SJSA1 (cell line): ENCODE measurements around the gene DSE. TPM values are rescaled to one million over a fixed set of nuclear protein-coding genes. Genes with fewer than 3 reads are reported as not detected.

Experiments
- DNase-seq, 2 experiments: peaks; one replicate each; pipeline ENCODE4 v3.0.0-alpha.2; 2015 to 2020; ENCODE audit warnings: low spot score in 2 of 2, low read depth in 1 of 2
- H3K27ac ChIP-seq: fragments of 250-450 bp; sonication (Bioruptor Pico); 2 replicates; pipeline ENCODE4 v1.5.1; 2020; ENCODE audit warnings: mild to moderate bottlenecking, moderate library complexity
- H3K27me3 ChIP-seq: fragments of 250-450 bp; sonication (Bioruptor Pico); replicated peaks from 2 replicates; pipeline ENCODE4 v1.5.1; 2020; ENCODE audit warnings: mild to moderate bottlenecking, moderate library complexity
- H3K36me3 ChIP-seq: fragments of 250-450 bp; sonication (Bioruptor Pico); 2 replicates; pipeline ENCODE4 v1.5.1; 2020; ENCODE audit warnings: mild to moderate bottlenecking
- H3K4me1 ChIP-seq: fragments of 250-450 bp; sonication (Bioruptor Pico); replicated peaks from 2 replicates; pipeline ENCODE4 v1.6.1; 2021; ENCODE audit warnings: mild to moderate bottlenecking
- H3K4me3 ChIP-seq: fragments of 250-450 bp; sonication (Bioruptor Pico); 2 replicates; pipeline ENCODE4 v1.5.1; 2020; ENCODE audit warnings: mild to moderate bottlenecking
- H3K9me3 ChIP-seq: fragments of 250-450 bp; sonication (Bioruptor Pico); replicated peaks from 2 replicates; pipeline ENCODE4 v1.5.1; 2020; ENCODE audit warnings: mild to moderate bottlenecking
- total RNA-seq: library from RNA; depleted of rRNA; stranded (reverse); fragments of >200 nt; shearing (Covaris generic); gene quantifications from 2 replicates; pipeline ENCODE4 v1.2.3, GENCODE V29; 2014

DSE gene
- total RNA-seq, 1 experiment from 2014 or later: 35.1 TPM

DNA sequence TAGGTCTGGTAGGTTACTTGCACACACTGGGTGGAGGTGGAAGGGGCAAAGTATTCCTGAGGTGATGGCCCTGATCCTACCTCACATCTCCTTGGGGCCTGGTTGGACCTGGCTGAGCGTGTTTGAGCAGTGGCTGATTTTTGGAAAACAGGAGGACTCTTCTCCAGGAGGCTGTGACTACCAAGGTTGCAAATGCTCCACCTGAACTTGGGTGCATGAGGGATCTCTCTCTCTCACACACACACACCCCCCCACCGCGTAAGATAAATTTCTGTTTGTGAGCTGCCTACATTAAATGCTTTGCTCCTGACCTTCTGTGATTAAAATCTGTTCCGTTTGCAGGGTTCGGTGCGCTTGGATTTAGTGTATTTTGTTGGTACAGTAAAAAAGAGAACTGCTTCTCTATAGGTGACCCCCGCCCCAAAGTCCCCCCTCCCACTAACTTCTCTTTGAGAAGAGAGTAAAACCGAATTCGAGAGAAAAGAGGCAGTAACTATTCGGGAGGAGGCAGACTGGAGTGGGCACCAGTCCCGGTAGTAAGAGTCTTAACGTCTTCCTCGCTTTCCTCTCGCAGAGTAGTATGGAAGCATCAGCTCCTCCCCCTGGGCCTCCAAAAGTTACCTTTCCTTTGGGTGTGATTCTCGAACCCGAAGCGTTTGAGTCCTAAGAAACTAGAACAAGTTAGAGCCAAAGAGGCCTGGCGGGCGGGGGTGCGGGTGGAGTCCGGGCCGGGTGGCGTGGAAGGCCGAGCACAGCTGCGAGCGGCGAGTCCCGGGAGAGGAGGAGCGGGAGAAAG is 585 bp upstream of the DSE start:
- DNase-seq: peak in 1 of 2 experiments; percentile 50

DNA sequence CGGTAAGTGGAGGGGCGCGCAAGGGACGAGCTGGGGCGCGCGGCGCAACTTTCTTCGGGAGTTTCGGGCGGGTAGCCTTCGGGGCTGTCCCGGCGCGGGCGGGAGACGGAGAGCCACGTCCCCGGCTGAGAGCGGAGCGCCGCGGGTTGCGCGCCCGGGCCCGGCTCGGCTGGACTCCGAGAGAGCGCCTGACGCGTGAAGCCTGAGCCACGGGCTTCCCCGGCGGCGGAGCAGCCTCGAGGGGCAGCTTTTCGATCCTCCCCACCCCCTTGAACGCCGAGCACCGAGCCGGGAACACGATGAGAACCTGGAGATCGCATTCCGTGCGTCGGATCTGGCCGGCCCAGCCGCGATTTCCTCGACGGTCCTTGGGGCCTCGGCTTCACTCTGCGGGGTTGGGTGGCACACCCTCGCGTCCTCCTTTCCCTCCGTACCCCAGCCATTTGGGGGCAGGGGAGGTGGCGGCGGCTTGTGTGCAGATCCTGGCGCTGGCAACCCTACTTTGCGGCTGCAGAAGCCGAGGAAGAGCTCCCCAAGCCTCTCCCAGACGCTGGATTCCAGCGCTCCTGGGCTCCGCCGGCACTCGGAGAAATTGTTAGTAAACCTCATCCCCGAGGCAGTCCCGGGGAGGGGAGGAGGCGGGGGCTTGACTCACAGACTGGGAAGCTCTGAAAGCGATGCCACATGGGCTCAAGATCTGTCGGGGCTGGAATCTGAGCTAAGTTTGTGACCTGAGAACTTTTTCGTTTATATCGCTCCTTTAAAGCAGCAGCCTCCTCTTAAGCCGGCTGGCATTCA is 572 bp downstream of the DSE start:
- peak overlapping the region; percentile 83 for H3K4me3 ChIP-seq
- peaks cover 13% of the 10 kb centered on the region; the same call in 1 of the 2 replicates for H3K4me1 ChIP-seq
- H3K36me3 ChIP-seq: peaks cover 10% of the 10 kb centered on the region
- H3K27ac ChIP-seq: peak overlapping the region; percentile 63
- H3K9me3 ChIP-seq: no peaks in the 10 kb centered on the region
- DNase-seq: peak; percentile 87 to 91
- H3K27me3 ChIP-seq: no peaks in the 10 kb centered on the region

More for the DNA sequence above, 585 bp upstream of the DSE start:
- Histone ChIP-seq H3K27me3 (no peaks in the 10 kb centered on the region), H3K9me3 (no peaks in the 10 kb centered on the region), H3K4me3 (peak overlapping the region; percentile 83), H3K36me3 (peaks cover 10% of the 10 kb centered on the region), H3K27ac (peak overlapping the region; percentile 63), H3K4me1 (peaks cover 13% of the 10 kb centered on the region; the same call in 1 of the 2 replicates)

DNA sequence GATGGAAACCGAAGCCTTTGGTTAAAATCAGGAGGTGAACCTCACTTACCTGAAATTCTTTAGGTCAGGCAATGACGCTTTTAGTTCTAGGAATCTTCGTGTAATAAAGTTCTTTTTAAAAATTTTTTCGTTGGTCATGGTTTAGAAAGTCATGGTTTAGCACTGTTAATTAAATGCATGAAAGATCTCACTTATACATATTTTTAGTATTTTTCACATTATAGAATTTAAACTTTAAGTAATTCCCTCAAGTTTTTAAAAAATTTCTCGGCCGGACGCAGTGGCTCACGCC is 1.1 kb downstream of the DSE start:
- DNase-seq: no peak
- Histone ChIP-seq H3K4me1 (peaks cover 13% of the 10 kb centered on the region; the same call in 1 of the 2 replicates), H3K9me3 (no peaks in the 10 kb centered on the region), H3K4me3 (peak overlapping the region; percentile 83), H3K27me3 (no peaks in the 10 kb centered on the region), H3K36me3 (peaks cover 10% of the 10 kb centered on the region), H3K27ac (peak overlapping the region; percentile 63)

DNA sequence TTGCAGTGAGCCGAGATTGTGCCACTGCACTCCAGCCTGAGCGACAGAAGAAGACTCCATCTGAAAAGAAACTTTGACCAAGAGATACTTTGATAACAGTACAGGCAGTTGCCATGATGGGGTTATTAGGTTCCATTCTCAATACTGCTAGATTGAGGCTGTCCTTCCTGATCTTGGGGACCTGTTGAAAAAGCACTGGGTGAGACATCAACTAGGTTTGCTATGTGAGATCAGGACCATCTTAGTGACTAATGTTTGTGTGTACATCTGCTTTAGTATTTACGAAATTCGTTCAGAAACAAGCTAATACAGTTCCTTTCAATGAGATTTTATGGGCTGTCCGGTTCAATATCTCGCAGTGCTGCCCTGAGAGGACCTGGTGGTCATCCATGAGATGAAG is 2.6 kb downstream of the DSE start:
- Histone ChIP-seq H3K9me3 (no peaks in the 10 kb centered on the region), H3K36me3 (peaks cover 10% of the 10 kb centered on the region), H3K27me3 (no peaks in the 10 kb centered on the region), H3K27ac (no peak overlapping the region), H3K4me1 (peaks cover 13% of the 10 kb centered on the region; the same call in 1 of the 2 replicates), H3K4me3 (no peak overlapping the region)
- DNase-seq: no peak

DNA sequence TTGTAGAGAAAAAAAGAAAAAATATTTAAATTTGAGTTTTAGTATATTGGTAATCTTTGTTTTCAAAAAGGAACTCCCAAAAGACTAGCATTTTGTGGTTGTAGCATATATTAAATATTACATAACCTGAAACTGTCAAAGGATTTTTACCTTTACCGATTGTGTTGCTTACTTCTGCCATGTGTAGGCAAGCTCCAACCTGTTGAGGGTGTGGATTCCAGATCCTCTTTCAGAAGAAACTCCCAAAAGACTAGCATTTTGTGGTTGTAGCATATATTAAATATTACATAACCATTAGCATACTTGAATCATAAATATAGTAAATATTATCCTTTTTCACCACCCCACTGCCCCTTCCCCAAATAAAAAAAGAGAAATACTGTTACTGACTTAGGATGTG is 3.2 kb downstream of the DSE start:
- Histone ChIP-seq H3K4me3 (no peak overlapping the region), H3K36me3 (peaks cover 10% of the 10 kb centered on the region), H3K9me3 (no peaks in the 10 kb centered on the region), H3K4me1 (peaks cover 13% of the 10 kb centered on the region; the same call in 1 of the 2 replicates), H3K27me3 (no peaks in the 10 kb centered on the region), H3K27ac (no peak overlapping the region)
- DNase-seq: no peak

DNA sequence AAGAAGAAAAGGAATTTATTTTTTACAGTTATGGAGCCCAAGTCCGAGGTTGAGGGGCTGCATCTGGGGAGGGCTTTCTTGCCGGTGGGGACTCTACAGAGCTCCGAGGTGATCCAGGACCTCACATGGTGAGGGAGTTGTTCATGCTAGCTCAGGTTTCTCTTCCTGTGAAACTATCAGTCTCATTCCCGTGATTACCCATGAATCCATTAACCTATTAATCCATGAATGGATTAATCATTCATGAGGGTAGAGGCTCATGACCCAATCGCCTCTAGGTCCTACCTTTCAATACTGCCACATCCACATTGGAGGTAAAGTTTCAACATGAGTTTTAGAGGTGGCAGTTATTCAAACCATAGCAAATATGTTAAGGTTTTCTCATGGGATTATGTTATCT is 3.8 kb downstream of the DSE start:
- Histone ChIP-seq H3K27me3 (no peaks in the 10 kb centered on the region), H3K4me3 (no peak overlapping the region), H3K36me3 (peaks cover 10% of the 10 kb centered on the region), H3K4me1 (peaks cover 11% of the 10 kb centered on the region; the same call in 1 of the 2 replicates), H3K9me3 (no peaks in the 10 kb centered on the region), H3K27ac (no peak overlapping the region)
- DNase-seq: no peak

DNA sequence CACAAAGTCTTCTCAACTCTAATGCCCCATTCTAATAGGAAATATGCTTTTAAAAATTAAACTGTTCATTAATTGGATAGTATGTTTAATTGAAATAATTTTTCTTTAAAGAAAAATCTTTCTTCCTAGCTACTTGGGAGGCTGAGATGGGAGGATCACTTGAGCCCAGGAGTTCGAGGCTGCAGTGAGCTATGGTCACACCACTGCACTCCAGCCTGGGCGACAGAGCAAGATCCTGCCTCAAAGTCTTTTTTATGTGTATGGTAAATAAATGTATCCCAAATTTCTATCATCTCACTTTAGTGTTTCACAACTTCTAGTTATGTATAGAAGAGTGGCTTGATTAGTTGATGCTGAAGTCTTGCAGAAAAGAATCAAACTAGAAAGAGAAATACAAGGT is 4.5 kb downstream of the DSE start:
- DNase-seq: no peak
- Histone ChIP-seq H3K27ac (no peak overlapping the region), H3K4me1 (peaks cover 6% of the 10 kb centered on the region; the same call in 1 of the 2 replicates)

DNA sequence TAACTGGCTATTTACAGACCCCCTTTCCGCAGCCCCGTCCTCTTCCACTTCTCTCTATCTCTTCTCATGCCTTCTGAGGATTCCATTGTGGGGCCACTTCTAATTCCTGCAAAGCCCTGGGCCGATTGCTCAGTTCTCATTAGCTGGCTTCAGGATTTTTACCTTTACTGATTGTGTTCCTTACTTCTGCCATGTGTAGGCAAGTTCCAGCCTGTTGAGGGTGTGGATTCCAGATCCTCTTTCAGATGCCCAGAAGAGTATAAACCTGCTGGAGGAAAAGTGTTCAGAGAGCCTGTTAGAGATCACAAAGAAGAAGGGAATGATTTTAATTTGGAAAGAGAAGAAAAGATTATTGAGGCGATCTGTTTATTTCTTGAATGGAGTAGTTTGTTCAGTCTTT is 5.4 kb downstream of the DSE start:
- no peak for DNase-seq
- Histone ChIP-seq H3K36me3 (peaks cover 6% of the 10 kb centered on the region), H3K27me3 (no peaks in the 10 kb centered on the region), H3K9me3 (no peaks in the 10 kb centered on the region), H3K4me1 (peaks cover 6% of the 10 kb centered on the region; the same call in 1 of the 2 replicates), H3K4me3 (no peak overlapping the region), H3K27ac (no peak overlapping the region)

More for the DNA sequence above, 4.5 kb downstream of the DSE start:
- H3K9me3 ChIP-seq: no peaks in the 10 kb centered on the region
- peaks cover 10% of the 10 kb centered on the region for H3K36me3 ChIP-seq
- no peak overlapping the region for H3K4me3 ChIP-seq
- H3K27me3 ChIP-seq: no peaks in the 10 kb centered on the region

DNA sequence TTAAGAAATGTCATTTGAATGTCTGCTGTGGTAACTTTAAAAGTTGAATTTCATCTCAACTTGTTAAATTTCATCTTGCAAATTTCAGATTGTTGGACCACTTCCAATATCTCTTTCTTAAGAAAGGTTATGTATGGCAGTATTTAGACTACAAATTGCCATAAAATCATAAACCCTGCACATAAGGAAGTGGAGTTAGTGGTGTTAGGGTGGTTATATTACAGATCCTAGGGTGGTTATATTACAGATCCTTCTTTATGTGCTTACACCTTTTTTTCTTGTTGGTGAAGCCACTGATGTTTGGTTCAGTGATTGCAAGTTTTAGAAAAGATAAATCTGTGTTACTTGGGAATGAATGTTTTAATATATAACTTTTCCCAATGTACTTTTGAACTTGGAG is 9.0 kb downstream of the DSE start:
- Histone ChIP-seq H3K4me3 (no peak overlapping the region), H3K36me3 (no peaks in the 10 kb centered on the region), H3K27ac (no peak overlapping the region), H3K27me3 (no peaks in the 10 kb centered on the region), H3K9me3 (no peaks in the 10 kb centered on the region), H3K4me1 (no peaks in the 10 kb centered on the region)
- DNase-seq: no peak

DNA sequence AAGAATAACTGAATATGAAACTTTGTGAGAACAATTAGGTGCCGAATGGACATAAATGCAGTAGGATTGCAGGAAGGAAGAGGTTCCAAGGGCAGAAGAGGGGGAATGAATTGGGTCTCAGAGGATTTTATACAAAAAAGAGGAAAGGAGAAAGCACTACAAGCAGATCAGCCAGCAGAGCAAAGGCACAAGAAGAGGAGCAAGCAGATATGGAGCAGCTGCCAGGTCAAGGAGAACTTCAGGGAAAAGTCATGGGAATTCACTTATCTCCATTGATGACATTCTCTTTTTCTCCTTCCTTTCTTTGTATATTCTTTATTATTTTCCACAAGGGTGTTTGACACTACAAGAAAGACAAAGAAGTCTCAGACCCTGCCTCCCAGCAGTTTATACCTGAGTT is 9.6 kb downstream of the DSE start:
- no peaks in the 10 kb centered on the region for H3K36me3 ChIP-seq
- no peaks in the 10 kb centered on the region for H3K9me3 ChIP-seq
- peaks cover 5% of the 10 kb centered on the region for H3K4me1 ChIP-seq
- no peak for DNase-seq
- no peak overlapping the region for H3K27ac ChIP-seq
- H3K27me3 ChIP-seq: no peaks in the 10 kb centered on the region
- no peak overlapping the region for H3K4me3 ChIP-seq

DNA sequence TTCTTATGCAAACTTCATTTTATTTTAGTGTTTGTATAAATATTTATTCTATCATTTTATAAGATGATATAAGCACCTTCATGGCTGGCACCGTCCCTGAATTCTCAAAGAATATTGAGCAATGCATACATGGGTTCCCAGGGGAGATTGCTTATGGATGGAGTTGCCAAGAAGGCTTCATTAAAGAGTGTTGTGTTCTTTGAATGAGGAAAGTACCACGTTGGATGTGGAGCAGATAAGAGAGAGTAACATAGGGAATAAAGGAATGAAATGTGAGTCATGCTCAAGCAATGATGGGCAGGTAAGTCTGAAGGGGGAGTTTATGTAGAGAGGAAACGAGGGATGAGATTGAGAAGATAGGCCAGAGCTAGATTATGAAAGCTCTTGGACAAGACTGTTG is 10.3 kb downstream of the DSE start:
- H3K4me3 ChIP-seq: no peak overlapping the region
- no peak for DNase-seq

DNA sequence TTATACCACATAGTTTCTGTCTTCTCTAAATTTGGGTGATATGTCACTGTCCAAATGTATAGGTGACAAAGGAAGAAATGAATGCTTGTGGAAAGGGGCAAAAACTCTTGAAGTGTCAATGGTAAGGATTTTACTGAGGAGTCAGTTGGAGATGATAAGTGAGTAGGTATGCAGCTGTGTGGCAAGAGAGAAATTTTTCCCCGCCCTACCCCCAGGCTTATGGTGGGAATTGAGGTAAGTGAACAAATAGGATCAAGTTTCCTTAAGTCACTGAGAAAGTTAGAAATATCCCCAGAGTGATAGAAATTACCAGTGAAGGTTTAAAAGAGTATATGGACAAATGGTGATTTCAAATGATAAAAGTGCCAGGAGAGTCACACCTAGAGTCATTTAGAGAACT is 11.8 kb downstream of the DSE start:
- no peaks in the 10 kb centered on the region for H3K36me3 ChIP-seq
- no peaks in the 10 kb centered on the region for H3K9me3 ChIP-seq
- H3K4me3 ChIP-seq: no peak overlapping the region
- H3K27me3 ChIP-seq: no peaks in the 10 kb centered on the region
- peaks cover 27% of the 10 kb centered on the region for H3K4me1 ChIP-seq
- DNase-seq: no peak
- H3K27ac ChIP-seq: no peak overlapping the region

More for the DNA sequence above, 10.3 kb downstream of the DSE start:
- H3K27me3 ChIP-seq: no peaks in the 10 kb centered on the region
- no peaks in the 10 kb centered on the region for H3K36me3 ChIP-seq
- H3K4me1 ChIP-seq: peaks cover 11% of the 10 kb centered on the region
- no peaks in the 10 kb centered on the region for H3K9me3 ChIP-seq
- H3K27ac ChIP-seq: no peak overlapping the region

DNA sequence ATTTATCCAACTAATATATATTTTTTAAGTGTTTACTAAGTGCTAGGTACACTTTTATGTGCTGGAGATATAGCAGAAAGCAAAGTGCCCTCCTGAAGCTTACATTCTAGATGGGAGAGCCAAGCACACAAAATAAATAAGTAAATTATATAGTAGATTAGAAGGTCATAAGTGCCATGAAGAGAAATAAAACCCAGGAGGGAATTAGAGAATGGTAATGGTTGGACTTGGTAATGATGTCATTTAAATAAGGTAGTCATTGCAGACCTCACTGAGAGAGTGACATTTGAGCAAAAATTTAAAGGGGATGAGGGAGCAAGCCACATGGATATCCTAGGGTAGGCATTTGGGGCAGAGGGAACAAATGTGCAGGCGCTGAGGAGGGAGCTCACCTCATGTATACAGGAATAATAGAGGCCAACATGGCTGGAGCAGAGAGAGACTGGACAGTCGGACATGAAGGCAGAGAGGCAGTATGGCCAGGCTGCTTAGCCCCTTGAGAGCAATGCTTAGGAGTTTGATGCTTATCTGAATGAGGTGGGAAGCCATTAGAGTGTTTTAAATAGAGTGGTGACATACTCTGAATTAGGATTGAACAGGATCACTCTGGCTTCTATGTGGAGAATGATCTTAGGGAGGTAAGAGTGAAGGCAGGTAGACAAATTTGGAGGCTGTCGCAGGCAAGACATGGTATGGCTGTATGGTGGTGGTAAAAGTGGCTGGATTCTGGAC is 14.1 kb downstream of the DSE start:
- H3K4me3 ChIP-seq: no peak overlapping the region
- H3K36me3 ChIP-seq: no peaks in the 10 kb centered on the region
- H3K27ac ChIP-seq: no peak overlapping the region
- H3K4me1 ChIP-seq: peaks cover 33% of the 10 kb centered on the region
- H3K27me3 ChIP-seq: no peaks in the 10 kb centered on the region
- no peak for DNase-seq
- H3K9me3 ChIP-seq: no peaks in the 10 kb centered on the region

DNA sequence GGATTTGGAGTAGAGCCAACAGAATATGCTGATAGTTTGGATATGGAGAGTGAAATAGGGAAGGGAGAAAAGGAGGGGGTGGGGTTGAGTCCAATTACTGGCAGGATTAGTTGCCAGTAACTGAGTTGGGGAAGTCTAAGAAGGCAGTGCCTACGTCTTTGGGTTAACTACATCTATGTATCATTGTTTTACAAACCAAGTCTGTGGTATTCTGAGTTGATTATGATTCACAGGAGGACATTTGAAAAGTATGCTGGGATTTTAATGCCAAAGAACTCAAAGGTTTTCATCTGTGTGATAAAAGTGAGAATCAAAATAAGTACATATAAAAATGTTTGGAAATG is 14.7 kb downstream of the DSE start:
- peaks cover 33% of the 10 kb centered on the region for H3K4me1 ChIP-seq
- peak in 1 of 2 experiments; percentile 27 for DNase-seq
- no peaks in the 10 kb centered on the region for H3K9me3 ChIP-seq
- H3K4me3 ChIP-seq: no peak overlapping the region
- no peaks in the 10 kb centered on the region for H3K27me3 ChIP-seq
- H3K36me3 ChIP-seq: no peaks in the 10 kb centered on the region
- no peak overlapping the region for H3K27ac ChIP-seq
